Mucosa of descending colon (tissue), 3 donors: ENCODE data around the gene ABCB1. TPM values are rescaled to one million over a fixed set of nuclear protein-coding genes. Genes with fewer than 3 reads are reported as not detected.

Experiments used
- ATAC-seq: fragments of 200-7000 bp; cut with Tn5 transposase; one replicate; pipeline ENCODE4 v1.9.1; 2020; ENCODE audit warnings: mild to moderate bottlenecking, moderate library complexity
- DNase-seq, 3 donors: peaks; one replicate each; pipeline ENCODE4 v3.0.0-alpha.2; 2020
- H3K36me3 ChIP-seq: fragments of 200-600 bp; one replicate; pipeline ENCODE4 v1.8.0; 2021; ENCODE audit warnings: low read depth, mild to moderate bottlenecking
- H3K4me1 ChIP-seq: fragments of 200-600 bp; one replicate; pipeline ENCODE4 v1.8.0; 2021; ENCODE audit warnings: low read depth, mild to moderate bottlenecking
- H3K4me3 ChIP-seq: fragments of 200-600 bp; one replicate; pipeline ENCODE4 v1.8.0; 2021; ENCODE audit warnings: mild to moderate bottlenecking
- H3K9me3 ChIP-seq: fragments of 200-600 bp; one replicate; pipeline ENCODE4 v1.8.0; 2021; ENCODE audit warnings: mild to moderate bottlenecking
- CTCF ChIP-seq: fragments of 200-600 bp; IDR thresholded peaks from one replicate; pipeline ENCODE4 v1.8.0; 2022; ENCODE audit warnings: antibody characterized with exemption, mild to moderate bottlenecking
- intact Hi-C, 2 donors: fragments of 100-400 bp; cut with DNase I in 1 of 2; cut with micrococcal nuclease in 1 of 2; formaldehyde crosslinking; loops; one replicate each; pipeline versions ENCODE4 v1.11.0 to v1.11.1; 2022; cut with DNase I, micrococcal nuclease
- total RNA-seq, 3 donors: library from RNA; stranded (reverse); fragmentation: NEBNext Ultra II Directional in 2 of 3; extraction: Animal tissue kit (Norgen Biotek cat#: 25700) in 2 of 3; gene quantifications; one replicate each; pipeline versions ENCODE4 v1.2.1 to v1.2.4, GENCODE V29; 2021 to 2023
- donor health status: DM: no; HTN: no; CAD: no; lungs with moderate emphysema.
- donor health status: DM: no; HTN: no; CAD: no.
- donor health status: DM: no; HTN: yes; CAD: no.

Gene ABCB1
- total RNA-seq, 3 donors from 2014 or later = 76.5 to 226 (median 90.6) TPM

DNA sequence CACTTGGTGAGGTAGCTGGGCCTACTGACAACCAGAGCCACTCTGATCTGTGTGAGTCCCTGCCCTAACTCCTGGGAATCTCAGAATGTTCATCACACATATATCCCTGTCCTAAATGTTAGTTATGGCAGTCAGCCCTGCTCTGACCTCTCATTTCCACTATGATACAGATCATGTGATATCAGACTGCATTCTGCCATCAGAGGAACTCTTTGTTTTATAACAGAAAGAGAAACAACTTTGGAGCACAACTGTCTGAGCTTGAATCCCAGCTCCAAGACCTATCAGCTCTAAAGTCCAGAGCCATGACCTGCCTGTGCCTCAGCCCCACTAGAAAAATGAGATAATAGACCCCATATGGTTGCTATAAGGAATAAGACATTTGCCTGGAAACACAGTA lies 70.6 kb downstream of the ABCB1 start:
- intact Hi-C loops = no loop called here
- no peak overlapping the region for H3K4me3 ChIP-seq

DNA sequence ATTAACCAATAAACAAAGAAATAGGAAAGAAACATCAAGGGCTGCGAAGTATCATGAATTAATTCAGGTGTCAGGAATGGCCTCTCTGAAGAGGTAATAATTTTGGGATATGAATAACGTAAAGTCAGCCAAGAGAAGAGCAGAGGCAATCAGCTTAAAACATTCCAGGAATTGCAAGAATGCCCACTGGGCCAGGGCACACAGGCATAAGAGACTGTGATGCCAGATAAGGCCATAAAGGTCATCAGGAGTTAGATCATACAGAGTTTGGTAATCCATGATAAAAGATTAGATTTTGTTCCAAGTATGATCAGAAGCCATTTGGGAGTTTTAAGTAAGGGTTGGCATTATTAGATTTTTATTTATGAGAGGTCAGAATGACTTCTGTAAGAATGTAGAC lies 72.0 kb downstream of the ABCB1 start:
- TF ChIP-seq CTCF = no peak

More for the DNA sequence above, 70.6 kb downstream of the ABCB1 start:
- no peak for DNase-seq
- no peaks in the 10 kb centered on the region for H3K4me1 ChIP-seq
- no peaks in the 10 kb centered on the region for H3K9me3 ChIP-seq
- ATAC-seq = no peak
- H3K36me3 ChIP-seq = no peaks in the 10 kb centered on the region
- TF ChIP-seq CTCF = no peak

DNA sequence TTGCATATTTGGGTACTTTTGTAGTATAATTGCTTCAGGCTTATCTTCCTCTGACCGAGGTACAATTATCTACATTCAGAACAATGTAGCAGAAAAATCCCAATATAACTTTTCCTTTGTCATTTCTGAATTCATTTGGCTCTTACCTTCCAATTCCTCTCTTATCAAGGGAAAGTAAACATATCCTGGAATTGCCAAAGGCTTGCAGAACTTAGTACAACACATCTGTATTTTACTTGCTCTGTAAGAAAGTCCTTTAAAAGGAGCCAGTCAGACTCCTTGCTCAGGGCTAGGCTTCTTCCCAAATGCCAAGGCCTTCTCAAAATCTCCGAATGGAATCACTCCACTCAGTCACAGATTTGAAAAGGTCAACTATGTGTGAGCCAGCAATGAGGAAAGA lies 81.9 kb downstream of the ABCB1 start:
- intact Hi-C loops = no loop called here
- H3K36me3 ChIP-seq = no peaks in the 10 kb centered on the region
- no peak overlapping the region for H3K4me3 ChIP-seq
- no peak for TF ChIP-seq CTCF
- DNase-seq (no peak), ATAC-seq (no peak)
- no peaks in the 10 kb centered on the region for H3K4me1 ChIP-seq
- H3K9me3 ChIP-seq = no peaks in the 10 kb centered on the region

More for the DNA sequence above, 72.0 kb downstream of the ABCB1 start:
- no peaks in the 10 kb centered on the region for H3K36me3 ChIP-seq
- no peaks in the 10 kb centered on the region for H3K9me3 ChIP-seq
- intact Hi-C loops = no loop called here
- ATAC-seq (no peak), DNase-seq (no peak)
- no peak overlapping the region for H3K4me3 ChIP-seq
- no peaks in the 10 kb centered on the region for H3K4me1 ChIP-seq

DNA sequence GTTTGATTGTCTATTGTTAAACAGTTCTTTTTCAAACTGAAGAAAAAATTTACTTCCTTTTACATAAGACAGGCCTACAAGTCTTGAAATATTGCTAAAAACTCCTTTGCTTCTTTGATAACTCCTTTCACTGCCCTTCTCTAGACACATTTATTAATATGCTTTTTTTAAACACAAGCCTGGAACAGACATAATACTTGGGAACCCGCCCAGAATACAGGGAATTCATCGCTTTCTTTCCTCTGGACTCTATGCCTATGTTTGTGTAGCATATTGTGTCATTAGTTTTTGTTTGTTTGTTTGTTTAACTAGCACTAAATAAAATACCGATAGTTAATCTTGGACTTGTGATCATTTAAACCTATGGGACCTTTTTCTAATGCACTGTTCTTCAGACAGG lies 82.8 kb downstream of the ABCB1 start:
- intact Hi-C loops = no loop called here
- no peak for TF ChIP-seq CTCF

DNA sequence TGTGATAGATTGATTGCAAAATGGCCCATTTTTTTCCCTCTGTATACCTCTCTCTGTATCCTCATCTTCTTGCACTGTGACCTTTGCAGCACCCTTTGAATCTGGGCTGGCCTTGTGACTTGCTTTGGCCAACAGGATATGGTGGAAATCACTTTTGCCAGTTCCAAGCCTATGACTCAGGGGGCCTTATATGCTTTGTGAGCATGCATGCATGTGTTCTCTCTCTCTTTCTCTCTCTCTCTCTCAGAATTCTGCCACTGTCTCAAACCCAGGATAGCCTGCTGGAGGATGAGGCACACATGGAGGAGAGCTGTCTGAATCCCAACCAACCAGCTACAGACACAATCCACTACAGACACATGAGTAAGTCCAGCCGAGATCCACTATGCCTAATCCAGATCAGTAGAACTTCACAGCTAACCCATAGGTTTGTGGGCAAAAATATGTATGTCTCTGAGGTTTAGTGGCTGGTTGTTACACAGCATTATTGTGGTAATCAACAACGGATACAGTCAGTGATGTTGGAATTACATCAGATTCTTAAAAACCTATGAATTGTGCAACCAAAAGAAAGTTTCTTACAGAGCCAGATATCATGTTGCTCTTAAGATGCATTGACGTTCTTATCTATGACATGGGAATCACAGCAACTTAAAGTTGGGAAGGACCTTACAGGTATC lies 83.4 kb downstream of the ABCB1 start:
- no peak for TF ChIP-seq CTCF
- Histone ChIP-seq H3K4me1 (no peaks in the 10 kb centered on the region), H3K4me3 (no peak overlapping the region), H3K36me3 (no peaks in the 10 kb centered on the region), H3K9me3 (no peaks in the 10 kb centered on the region)
- no peak for ATAC-seq
- no peak for DNase-seq
- intact Hi-C loops = no loop called here

More for the DNA sequence above, 82.8 kb downstream of the ABCB1 start:
- DNase-seq (no peak), ATAC-seq (no peak)
- no peaks in the 10 kb centered on the region for H3K4me1 ChIP-seq
- no peaks in the 10 kb centered on the region for H3K36me3 ChIP-seq
- no peaks in the 10 kb centered on the region for H3K9me3 ChIP-seq
- H3K4me3 ChIP-seq = no peak overlapping the region
